ENCODE results near the gene EXT2. TPM values are rescaled to one million over a fixed set of nuclear protein-coding genes. Genes with fewer than 3 reads are reported as not detected.
A peak's percentile ranks its signal among the peaks of the same experiment; 100 is the strongest.

Gene EXT2
- polyA plus RNA-seq, 1 donor = 51.6 TPM

GRCh38 chr11:44127130-44127529, 31.7 kb downstream of the EXT2 start:
- Histone ChIP-seq H3K36me3 (ENCODE audit: control insufficient read depth, insufficient read depth, low read length) (peaks cover 76% of the 10 kb centered on the region), H3K4me1 (ENCODE audit: control insufficient read depth, insufficient read depth, low read length) (no peaks in the 10 kb centered on the region), H3K27ac (ENCODE audit: low read length) (no peak overlapping the region), H3K9me3 (ENCODE audit: control insufficient read depth, low read depth, low read length) (no peaks in the 10 kb centered on the region), H3K27me3 (ENCODE audit: control insufficient read depth, insufficient read depth, low read length) (no peaks in the 10 kb centered on the region), H3K4me3 (ENCODE audit: low read length) (no peak overlapping the region)
- DNase-seq = no peak
- WGBS (ENCODE audit: insufficient coverage, low lambda C conversion rate) = no CpG with 5 or more reads among the region's 8 CpGs

GRCh38 chr11:44128729-44129128, 33.3 kb downstream of the EXT2 start:
- DNase-seq = no peak
- no peaks in the 10 kb centered on the region for H3K27me3 ChIP-seq (ENCODE audit: control insufficient read depth, insufficient read depth, low read length)
- no peaks in the 10 kb centered on the region for H3K9me3 ChIP-seq (ENCODE audit: control insufficient read depth, low read depth, low read length)
- H3K4me1 ChIP-seq (ENCODE audit: control insufficient read depth, insufficient read depth, low read length) = peaks cover 3% of the 10 kb centered on the region
- H3K36me3 ChIP-seq (ENCODE audit: control insufficient read depth, insufficient read depth, low read length) = peaks cover 78% of the 10 kb centered on the region
- no peak overlapping the region for H3K4me3 ChIP-seq (ENCODE audit: low read length)
- no peak overlapping the region for H3K27ac ChIP-seq (ENCODE audit: low read length)
- WGBS (ENCODE audit: insufficient coverage, low lambda C conversion rate) = no CpG with 5 or more reads among the region's 3 CpGs

DNA sequence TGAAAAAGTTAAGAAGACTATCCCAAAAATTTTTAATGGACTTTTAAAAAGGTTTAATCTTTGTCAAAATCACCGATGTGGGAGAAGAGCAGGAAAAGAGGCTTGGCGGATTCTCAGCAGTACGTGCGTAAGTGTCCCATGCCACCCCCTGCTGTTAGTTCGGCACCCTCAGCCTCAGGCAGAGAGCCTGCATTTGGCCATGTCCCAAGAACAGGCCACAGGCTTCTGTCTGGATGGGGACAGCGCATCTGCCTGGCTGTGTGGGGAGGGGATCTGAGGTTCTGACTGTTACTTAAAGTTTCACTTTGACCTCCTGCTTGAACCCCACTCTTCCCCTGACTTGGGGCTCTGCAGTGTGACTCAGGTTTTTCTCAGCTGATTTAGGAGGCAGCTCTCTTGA, 35.3 kb downstream of the EXT2 start:
- Histone ChIP-seq H3K9me3 (ENCODE audit: control insufficient read depth, low read depth, low read length) (no peaks in the 10 kb centered on the region), H3K27ac (ENCODE audit: low read length) (no peak overlapping the region), H3K4me1 (ENCODE audit: control insufficient read depth, insufficient read depth, low read length) (peaks cover 5% of the 10 kb centered on the region), H3K36me3 (ENCODE audit: control insufficient read depth, insufficient read depth, low read length) (peaks cover 62% of the 10 kb centered on the region), H3K27me3 (ENCODE audit: control insufficient read depth, insufficient read depth, low read length) (no peaks in the 10 kb centered on the region), H3K4me3 (ENCODE audit: low read length) (no peak overlapping the region)
- WGBS (ENCODE audit: insufficient coverage, low lambda C conversion rate) = no CpG with 5 or more reads among the region's 6 CpGs
- DNase-seq = no peak

- H3K4me1 ChIP-seq (ENCODE audit: control insufficient read depth, insufficient read depth, low read length) = peaks cover 5% of the 10 kb centered on the region
- H3K4me3 ChIP-seq (ENCODE audit: low read length) = no peak overlapping the region
- no peak overlapping the region for H3K27ac ChIP-seq (ENCODE audit: low read length)
- peaks cover 41% of the 10 kb centered on the region for H3K36me3 ChIP-seq (ENCODE audit: control insufficient read depth, insufficient read depth, low read length)
- no peaks in the 10 kb centered on the region for H3K27me3 ChIP-seq (ENCODE audit: control insufficient read depth, insufficient read depth, low read length)
- no CpG with 5 or more reads among the region's 1 CpG for WGBS (ENCODE audit: insufficient coverage, low lambda C conversion rate)
- no peaks in the 10 kb centered on the region for H3K9me3 ChIP-seq (ENCODE audit: control insufficient read depth, low read depth, low read length)
- peak in 1 of 2 donors; percentile 12 for DNase-seq
These were observed 38.0 kb downstream of the EXT2 start for GRCh38 chr11:44133335-44133946.

- Histone ChIP-seq H3K27ac (ENCODE audit: low read length) (no peak overlapping the region), H3K9me3 (ENCODE audit: control insufficient read depth, low read depth, low read length) (no peaks in the 10 kb centered on the region), H3K27me3 (ENCODE audit: control insufficient read depth, insufficient read depth, low read length) (no peaks in the 10 kb centered on the region), H3K36me3 (ENCODE audit: control insufficient read depth, insufficient read depth, low read length) (peaks cover 29% of the 10 kb centered on the region), H3K4me3 (ENCODE audit: low read length) (no peak overlapping the region), H3K4me1 (ENCODE audit: control insufficient read depth, insufficient read depth, low read length) (peaks cover 5% of the 10 kb centered on the region)
- no peak for DNase-seq
- WGBS (ENCODE audit: insufficient coverage, low lambda C conversion rate) = no CpG with 5 or more reads among the region's 1 CpG
These were observed 39.1 kb downstream of the EXT2 start for GRCh38 chr11:44134625-44135024.

DNA sequence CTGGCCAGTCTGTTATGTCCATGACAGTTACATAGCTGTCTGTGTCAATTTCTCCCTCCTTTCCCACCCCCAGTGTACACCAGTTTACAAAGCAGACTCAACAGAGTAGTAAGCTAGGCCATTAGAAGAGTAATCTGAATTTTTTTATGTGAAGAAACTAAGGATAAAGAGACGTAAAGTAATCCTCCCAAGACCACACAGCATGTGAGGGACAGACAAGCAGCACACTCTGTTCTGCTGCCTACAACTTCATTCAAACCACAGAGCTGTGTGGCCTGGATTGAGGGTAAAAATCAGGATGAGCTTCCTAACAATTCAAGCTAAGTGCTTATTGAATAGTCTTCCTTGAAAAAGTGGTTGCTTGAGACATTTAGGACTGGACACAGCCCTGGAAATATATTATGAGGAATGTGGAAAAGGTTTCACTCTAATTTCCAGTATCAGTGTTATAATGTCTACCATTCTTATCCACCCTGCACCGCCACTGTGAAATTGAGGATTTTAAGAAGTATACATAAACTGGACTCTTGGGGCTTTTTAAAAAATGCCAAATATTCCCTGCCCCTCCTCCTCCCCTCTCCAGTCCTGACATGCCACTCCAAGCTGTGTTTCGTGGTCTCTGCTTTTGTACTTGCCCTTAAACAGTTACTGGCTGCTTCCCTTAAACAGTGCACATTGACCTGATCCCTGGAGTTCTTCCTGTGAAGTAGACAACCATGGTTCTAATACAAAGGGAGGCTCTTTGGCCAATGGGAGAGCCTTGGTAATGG, 40.9 kb downstream of the EXT2 start:
- Histone ChIP-seq H3K27ac (ENCODE audit: low read length) (no peak overlapping the region), H3K27me3 (ENCODE audit: control insufficient read depth, insufficient read depth, low read length) (no peaks in the 10 kb centered on the region), H3K9me3 (ENCODE audit: control insufficient read depth, low read depth, low read length) (no peaks in the 10 kb centered on the region), H3K4me1 (ENCODE audit: control insufficient read depth, insufficient read depth, low read length) (peaks cover 5% of the 10 kb centered on the region), H3K36me3 (ENCODE audit: control insufficient read depth, insufficient read depth, low read length) (peaks cover 14% of the 10 kb centered on the region), H3K4me3 (ENCODE audit: low read length) (no peak overlapping the region)
- WGBS (ENCODE audit: insufficient coverage, low lambda C conversion rate) = no CpG with 5 or more reads among the region's 3 CpGs
- DNase-seq = no peak

- no peak for DNase-seq
- Histone ChIP-seq H3K9me3 (ENCODE audit: control insufficient read depth, low read depth, low read length) (no peaks in the 10 kb centered on the region), H3K4me1 (ENCODE audit: control insufficient read depth, insufficient read depth, low read length) (peaks cover 5% of the 10 kb centered on the region), H3K36me3 (ENCODE audit: control insufficient read depth, insufficient read depth, low read length) (peaks cover 12% of the 10 kb centered on the region), H3K27ac (ENCODE audit: low read length) (no peak overlapping the region), H3K27me3 (ENCODE audit: control insufficient read depth, insufficient read depth, low read length) (no peaks in the 10 kb centered on the region), H3K4me3 (ENCODE audit: low read length) (no peak overlapping the region)
- WGBS (ENCODE audit: insufficient coverage, low lambda C conversion rate) = no CpG with 5 or more reads among the region's 1 CpG
These were observed 41.6 kb downstream of the EXT2 start for GRCh38 chr11:44137057-44137456.

GRCh38 chr11:44138286-44138685, 42.8 kb downstream of the EXT2 start:
- H3K27me3 ChIP-seq (ENCODE audit: control insufficient read depth, insufficient read depth, low read length) = no peaks in the 10 kb centered on the region
- DNase-seq = no peak
- no peak overlapping the region for H3K4me3 ChIP-seq (ENCODE audit: low read length)
- peaks cover 6% of the 10 kb centered on the region for H3K36me3 ChIP-seq (ENCODE audit: control insufficient read depth, insufficient read depth, low read length)
- no peaks in the 10 kb centered on the region for H3K9me3 ChIP-seq (ENCODE audit: control insufficient read depth, low read depth, low read length)
- no peak overlapping the region for H3K27ac ChIP-seq (ENCODE audit: low read length)
- WGBS (ENCODE audit: insufficient coverage, low lambda C conversion rate) = 80% methylated on average over 1 of the region's 2 CpGs
- H3K4me1 ChIP-seq (ENCODE audit: control insufficient read depth, insufficient read depth, low read length) = peaks cover 5% of the 10 kb centered on the region

DNA sequence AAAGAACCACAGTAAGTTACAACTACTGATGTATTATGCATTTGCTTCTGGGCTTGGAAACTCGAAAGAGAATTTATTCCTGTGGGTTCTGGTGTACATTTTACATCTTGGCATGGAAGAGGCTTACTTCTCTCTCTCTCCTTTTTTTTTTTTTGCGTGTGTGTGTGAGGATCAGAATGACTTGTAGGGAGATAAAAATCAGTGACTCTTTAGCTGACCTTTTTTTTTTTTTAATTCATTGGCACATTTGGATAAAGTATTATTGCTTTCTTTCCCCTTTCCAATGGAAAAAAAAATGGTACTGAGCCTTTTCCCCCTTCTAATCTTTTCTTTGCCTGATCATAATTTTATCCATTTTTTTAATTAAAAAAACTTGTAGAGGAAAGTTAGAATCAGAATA, 43.5 kb downstream of the EXT2 start:
- no peak for DNase-seq
- Histone ChIP-seq H3K27ac (ENCODE audit: low read length) (no peak overlapping the region), H3K9me3 (ENCODE audit: control insufficient read depth, low read depth, low read length) (no peaks in the 10 kb centered on the region), H3K4me3 (ENCODE audit: low read length) (no peak overlapping the region), H3K27me3 (ENCODE audit: control insufficient read depth, insufficient read depth, low read length) (no peaks in the 10 kb centered on the region), H3K4me1 (ENCODE audit: control insufficient read depth, insufficient read depth, low read length) (no peaks in the 10 kb centered on the region), H3K36me3 (ENCODE audit: control insufficient read depth, insufficient read depth, low read length) (peaks cover 13% of the 10 kb centered on the region)
- WGBS (ENCODE audit: insufficient coverage, low lambda C conversion rate) = no CpG with 5 or more reads among the region's 2 CpGs

DNA sequence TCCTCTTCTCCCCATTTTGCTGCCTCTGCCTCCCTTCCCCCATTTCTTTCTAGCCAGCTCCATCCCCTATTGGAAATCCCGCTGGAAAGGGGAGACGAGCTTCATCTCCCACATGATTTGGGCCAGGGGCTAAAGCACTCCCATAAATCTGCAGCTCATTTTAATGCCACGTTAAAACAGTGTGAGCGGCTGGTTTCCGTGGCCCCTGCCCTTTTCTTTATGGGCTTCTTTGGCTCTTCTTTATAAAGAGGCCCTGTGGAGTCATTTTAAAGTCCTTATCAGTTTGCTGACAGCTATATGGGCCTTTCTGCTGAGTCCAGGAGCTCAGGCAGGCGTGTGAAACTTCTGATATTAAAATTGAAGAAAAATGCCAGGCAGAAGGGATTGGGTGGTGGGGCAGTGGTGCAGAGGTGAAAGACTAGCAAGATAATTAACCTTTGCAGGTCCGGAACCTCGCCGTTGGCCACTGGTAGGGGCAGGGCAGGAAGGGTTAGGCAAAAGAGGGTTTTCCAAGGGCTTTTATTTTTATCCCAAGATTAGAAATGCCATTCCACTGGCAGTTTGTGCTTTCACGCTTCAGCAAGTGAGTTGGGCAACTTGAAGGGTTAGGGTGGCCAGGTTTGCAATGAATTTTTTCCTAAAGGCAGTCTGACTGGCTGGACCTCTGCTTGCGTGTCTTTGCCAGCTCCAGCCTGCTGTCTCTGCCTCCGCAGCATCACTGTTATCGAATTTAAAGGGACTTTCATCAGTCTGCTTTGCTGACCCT, 44.3 kb downstream of the EXT2 start:
- no CpG with 5 or more reads among the region's 13 CpGs for WGBS (ENCODE audit: insufficient coverage, low lambda C conversion rate)
- peak in 1 of 2 donors; percentile 26 for DNase-seq
- Histone ChIP-seq H3K9me3 (ENCODE audit: control insufficient read depth, low read depth, low read length) (no peaks in the 10 kb centered on the region), H3K36me3 (ENCODE audit: control insufficient read depth, insufficient read depth, low read length) (peaks cover 19% of the 10 kb centered on the region), H3K27ac (ENCODE audit: low read length) (no peak overlapping the region), H3K4me3 (ENCODE audit: low read length) (no peak overlapping the region), H3K4me1 (ENCODE audit: control insufficient read depth, insufficient read depth, low read length) (no peaks in the 10 kb centered on the region), H3K27me3 (ENCODE audit: control insufficient read depth, insufficient read depth, low read length) (no peaks in the 10 kb centered on the region)
